Left hindlimb (tissue), 1 donor: ENCODE data around the gene ERICH4.
A peak's percentile ranks its signal among the peaks of the same experiment; 100 is the strongest.
"Not testable (repeated sequence)": the region's sequence is repeated elsewhere in the genome, so short reads cannot be mapped to it uniquely, and the experiment has no call there.

Source experiments
- DNase-seq: peaks from one replicate; pipeline ENCODE4 v3.0.0-alpha.2; 2018

The ERICH4 gene

DNA sequence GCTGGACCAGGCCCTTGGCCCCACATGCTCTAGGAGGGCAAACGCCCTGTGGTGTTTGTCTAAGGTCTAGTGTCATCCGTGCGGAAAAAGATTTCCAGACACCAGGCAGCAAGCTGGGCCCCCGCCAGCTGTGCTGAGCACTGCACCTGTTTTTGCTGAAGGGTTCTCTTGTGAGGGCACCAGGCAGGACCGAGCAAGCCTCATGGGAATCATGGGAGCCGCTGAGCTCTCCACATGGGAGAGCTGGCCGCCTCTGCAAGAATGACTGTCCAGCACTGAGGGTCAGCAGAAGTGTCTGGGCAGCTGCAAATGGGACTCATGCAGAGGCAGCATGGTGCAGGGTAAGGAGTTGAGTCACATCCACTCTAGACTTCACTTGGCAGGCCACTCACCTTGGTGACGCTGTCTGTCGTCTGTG lies 27.8 kb upstream of the ERICH4 start:
- no peak for DNase-seq

- DNase-seq, result no peak
Measured at GRCh38 chr19:41416194-41416674, 26.7 kb upstream of the ERICH4 start.

DNA sequence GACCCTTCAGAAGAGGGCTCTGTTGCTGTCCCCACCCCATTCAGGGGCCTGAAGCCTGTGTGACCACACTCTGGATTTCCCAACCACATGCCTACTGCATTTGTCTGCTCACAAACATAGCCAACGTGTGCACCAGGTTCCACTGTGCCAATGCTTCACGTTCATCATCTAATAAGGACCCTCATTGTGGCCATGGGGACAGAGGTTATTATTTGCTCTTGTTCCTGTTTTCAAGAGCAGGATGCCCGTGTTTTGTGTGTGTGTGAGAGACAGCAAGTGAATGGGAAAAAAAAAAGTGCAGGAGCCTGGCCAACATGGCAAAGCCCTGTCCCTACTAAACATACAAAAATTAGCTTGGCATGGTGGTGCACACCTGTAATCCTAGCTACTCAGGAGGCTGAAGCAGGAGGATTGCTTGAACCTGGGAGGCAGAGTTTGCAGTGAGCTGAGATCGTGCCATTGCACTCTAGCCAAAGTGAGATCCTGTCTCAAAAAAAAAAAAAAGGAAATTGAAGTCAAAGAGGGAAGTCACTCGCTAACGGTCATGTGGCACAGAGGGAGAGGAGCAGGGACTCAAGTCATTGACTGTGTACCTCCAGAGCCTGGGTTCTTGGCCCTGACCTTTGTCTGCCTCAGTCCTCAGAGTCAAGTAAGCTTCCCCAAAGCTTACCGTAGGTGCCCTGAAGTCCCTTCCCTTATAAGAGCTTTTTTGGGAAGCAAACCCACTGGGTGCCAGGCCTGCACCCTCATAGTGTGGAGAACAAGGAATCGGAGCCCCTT lies 22.7 kb upstream of the ERICH4 start:
- DNase-seq, result no peak

DNA sequence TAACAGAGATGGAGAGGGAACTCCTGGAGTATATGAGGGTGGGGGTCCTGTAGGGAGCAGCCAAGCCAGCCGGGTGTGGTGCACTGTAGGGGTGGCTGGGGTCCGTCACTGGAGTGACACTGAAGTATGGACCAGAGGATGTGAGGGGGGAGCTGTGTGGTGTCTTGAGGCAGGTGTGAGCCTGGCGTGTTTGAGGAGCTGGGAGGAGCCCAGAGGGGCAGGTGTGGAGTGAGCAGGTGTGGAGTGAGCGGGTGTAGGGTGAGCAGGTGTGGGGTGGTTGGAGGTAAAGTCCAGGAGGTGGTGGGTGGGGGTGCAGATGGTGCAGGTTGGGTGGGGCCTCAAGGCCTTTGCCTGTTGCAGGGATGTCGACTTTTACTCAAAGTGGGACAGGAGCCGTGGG lies 21.6 kb upstream of the ERICH4 start:
- DNase-seq, result no peak

DNA sequence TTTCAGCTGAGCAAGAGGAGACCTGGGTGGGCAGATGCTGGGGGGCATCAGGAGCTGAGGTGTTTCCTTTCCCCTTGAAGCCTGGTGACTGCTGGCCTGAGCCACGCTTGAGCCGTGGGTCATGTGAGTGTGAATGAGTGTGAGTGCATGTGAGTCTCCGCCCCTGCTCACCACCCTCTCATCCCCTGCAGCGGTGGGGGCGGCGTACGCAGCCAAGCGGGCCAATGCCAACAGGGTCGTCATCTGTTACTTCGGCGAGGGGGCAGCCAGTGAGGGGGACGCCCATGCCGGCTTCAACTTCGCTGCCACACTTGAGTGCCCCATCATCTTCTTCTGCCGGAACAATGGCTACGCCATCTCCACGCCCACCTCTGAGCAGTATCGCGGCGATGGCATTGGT lies 21.0 kb upstream of the ERICH4 start:
- DNase-seq, result no peak

GRCh38 chr19:41422456-41422855 lies 20.5 kb upstream of the ERICH4 start:
- no peak for DNase-seq

- DNase-seq, result no peak
Measured at GRCh38 chr19:41422955-41423354, 20.0 kb upstream of the ERICH4 start.

DNA sequence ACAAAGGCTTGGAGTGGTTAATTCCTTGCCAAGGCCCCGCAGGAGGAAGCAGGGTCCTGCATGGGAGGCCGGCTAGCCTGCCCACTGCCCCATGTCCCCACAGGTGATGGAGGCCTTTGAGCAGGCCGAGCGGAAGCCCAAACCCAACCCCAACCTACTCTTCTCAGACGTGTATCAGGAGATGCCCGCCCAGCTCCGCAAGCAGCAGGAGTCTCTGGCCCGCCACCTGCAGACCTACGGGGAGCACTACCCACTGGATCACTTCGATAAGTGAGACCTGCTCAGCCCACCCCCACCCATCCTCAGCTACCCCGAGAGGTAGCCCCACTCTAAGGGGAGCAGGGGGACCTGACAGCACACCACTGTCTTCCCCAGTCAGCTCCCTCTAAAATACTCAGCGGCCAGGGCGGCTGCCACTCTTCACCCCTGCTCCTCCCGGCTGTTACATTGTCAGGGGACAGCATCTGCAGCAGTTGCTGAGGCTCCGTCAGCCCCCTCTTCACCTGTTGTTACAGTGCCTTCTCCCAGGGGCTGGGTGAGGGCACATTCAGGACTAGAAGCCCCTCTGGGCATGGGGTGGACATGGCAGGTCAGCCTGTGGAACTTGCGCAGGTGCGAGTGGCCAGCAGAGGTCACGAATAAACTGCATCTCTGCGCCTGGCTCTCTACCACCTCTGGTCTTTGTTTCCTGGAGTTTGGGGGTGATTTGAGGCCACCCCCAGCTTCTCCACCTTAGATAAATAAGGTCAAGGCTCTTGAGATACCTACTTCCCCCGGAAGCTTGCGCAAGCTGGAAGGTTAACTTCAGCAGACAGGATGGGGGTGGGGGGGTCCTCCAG lies 18.4 kb upstream of the ERICH4 start:
- no peak for DNase-seq

- no peak for DNase-seq
Measured at GRCh38 chr19:41425174-41426115, 17.5 kb upstream of the ERICH4 start.

DNA sequence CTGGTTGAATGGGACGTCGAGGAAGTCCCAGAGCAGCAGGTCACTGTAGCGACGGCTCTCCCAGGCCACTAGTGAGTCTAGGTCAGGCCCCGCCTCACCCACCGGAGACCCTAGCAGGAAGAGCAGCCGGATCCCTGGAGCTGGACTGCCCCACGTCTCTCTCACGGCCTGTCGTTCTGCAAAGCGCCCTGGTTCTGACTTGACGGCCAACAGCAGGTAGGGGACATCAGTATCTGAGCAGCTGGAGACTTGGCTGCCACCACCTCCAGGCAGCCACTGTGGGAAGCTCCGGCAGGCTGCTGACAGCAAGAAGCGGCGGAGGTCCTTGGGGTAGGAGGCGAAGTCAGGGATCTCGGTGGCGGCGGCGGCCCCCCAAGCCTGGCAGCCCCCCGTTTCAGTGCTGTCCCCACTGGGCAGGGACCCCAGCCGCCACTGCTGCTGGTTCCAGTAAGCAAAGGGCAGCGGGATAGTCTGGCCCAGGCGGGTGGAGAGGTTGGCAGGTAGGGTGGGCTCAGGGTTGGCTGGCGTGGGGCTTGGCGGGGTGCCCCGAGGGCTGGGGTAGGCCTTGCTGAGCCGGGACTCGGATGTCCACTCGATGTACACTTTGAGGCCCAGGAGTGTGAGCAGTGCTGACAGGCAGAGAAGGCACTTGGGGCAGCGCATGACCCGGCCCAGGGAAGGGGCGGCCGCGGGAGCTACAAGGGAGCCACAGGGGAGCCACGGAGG lies 16.7 kb upstream of the ERICH4 start:
- no peak for DNase-seq

DNA sequence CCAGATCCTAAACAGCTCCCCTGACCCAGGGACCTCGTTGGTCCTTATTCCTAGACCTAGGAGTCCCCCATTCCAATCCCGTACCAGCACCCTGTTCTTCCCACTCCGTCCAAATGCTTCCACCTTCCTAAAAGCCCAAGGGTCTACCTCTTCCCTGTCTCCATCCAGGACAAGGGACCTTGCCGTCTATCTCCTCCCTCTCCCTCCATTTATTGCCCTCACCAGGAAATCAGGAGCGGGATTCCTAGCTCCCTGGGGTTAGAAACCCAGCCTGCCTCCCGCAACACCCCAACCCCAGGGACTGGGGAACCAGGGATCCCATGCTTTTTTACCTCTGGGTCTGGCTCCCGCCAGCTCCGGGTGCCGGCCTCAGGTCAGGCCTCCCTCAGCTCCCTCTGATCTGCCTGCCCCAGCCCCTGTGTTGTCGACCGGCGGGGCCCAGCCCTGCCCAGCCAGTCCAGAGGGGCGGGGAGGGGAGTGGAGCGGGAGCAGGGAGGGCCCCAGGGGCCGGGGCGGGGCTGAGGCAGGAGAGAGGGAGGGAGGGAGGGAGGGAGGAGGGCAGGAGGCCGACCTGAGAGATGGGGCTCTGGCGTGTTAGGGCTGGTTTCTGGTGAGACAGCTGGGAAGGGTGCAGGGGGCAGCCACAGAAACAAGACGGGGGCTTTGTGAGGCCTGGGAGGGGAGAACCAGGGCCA lies 15.9 kb upstream of the ERICH4 start, which contains the start of gene B3GNT8:
Gene B3GNT8, minus strand, starts transcription at position 423 of the 695 bp plus-strand sequence. CDS start 596 bp downstream, outside the sequence.
- peak; percentile 77 for DNase-seq

- peak; percentile 48 for DNase-seq
Measured at GRCh38 chr19:41427647-41428480, 15.1 kb upstream of the ERICH4 start.

- no peak for DNase-seq
Measured at GRCh38 chr19:41428481-41428859, 14.5 kb upstream of the ERICH4 start.

DNA sequence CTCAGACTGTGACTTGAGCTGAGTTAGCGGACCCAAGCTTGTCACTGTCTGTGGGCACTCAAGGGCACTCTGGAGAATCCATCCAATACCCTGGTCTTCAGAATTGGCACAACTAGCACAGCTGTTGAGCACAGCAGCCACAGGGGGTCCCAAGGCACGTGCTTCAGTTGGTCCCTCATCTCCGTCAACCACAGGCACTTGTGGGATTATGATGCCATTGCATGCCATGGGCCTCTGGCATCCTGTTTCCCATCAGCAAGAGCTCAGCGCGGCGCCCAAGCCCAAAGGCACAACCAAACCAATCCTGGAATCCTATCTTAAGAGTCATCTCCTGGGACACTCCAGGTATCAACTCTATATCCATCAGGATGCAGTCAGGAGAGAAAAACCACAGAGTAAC lies 12.0 kb upstream of the ERICH4 start:
- no peak for DNase-seq

GRCh38 chr19:41431426-41432386 lies 11.2 kb upstream of the ERICH4 start:
- no peak for DNase-seq

- no peak for DNase-seq
Measured at GRCh38 chr19:41433171-41433570, 9.8 kb upstream of the ERICH4 start.

- no peak for DNase-seq
Measured at GRCh38 chr19:41434450-41434849, 8.5 kb upstream of the ERICH4 start.

GRCh38 chr19:41435376-41435775 lies 7.6 kb upstream of the ERICH4 start:
- DNase-seq, result not testable (repeated sequence)
